ENCODE data around the gene CROCC2. TPM values are rescaled to one million over a fixed set of nuclear protein-coding genes. Genes with fewer than 3 reads are reported as not detected.

The CROCC2 gene
- total RNA-seq, 1 donor from 2014 or later, result not detected

DNA sequence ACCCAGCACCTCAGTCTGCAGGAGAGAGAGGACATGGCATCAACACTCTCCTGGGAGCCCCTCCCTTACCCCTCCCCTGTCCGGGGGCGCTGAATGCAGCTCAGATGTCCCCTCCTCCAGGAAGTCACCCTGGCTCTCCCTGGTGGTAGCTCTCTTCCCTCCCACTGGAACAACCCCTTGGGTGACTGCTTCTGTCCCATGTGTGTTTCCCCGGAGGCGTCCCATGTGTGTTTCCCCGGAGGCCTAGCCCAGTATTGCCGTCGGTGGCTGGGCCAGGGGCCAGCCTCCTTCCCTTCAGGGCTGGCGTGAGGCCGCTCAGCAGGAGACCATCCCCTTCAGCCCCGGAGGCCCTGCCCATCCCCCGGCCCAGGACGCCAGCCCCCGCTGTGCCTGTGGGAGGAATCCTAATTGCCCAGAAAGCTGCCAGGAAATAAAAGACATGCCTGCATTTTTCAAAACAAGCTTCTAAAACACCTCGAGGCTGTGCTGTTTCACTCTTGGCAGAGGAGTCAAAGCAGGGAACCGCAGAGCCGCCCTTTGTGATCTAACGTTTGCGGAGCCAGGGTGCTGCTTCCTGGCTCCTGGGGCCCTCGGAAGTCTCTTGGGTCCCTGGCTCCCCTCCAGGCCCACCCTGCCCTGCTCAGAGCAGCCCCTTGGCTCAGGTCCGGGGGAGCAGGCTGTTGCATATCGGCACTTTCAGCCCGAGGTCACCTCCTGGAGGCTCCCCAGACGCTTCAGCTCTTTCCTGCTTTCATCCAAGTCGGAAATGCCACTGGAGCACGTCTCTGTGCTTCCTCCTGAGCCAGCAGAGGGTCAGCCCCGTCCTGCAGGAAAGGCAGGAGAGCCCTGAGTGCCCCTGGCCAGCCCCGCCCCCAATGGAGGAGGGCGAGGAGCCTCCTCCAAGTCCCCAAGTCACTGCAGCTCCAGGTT is 103.7 kb downstream of the CROCC2 start:
- Mint-ChIP-seq H3K27ac (ENCODE audit: unreplicated experiment) (peak overlapping the region; percentile 48), H3K4me3 (ENCODE audit: unreplicated experiment) (no peak overlapping the region), H3K36me3 (ENCODE audit: low read depth, unreplicated experiment) (peaks cover 4% of the 10 kb centered on the region), H3K27me3 (ENCODE audit: unreplicated experiment) (peaks cover 4% of the 10 kb centered on the region), H3K9me3 (ENCODE audit: unreplicated experiment) (no peaks in the 10 kb centered on the region), H3K4me1 (ENCODE audit: unreplicated experiment) (peaks cover 6% of the 10 kb centered on the region)
- TF ChIP-seq, protein P1, sequence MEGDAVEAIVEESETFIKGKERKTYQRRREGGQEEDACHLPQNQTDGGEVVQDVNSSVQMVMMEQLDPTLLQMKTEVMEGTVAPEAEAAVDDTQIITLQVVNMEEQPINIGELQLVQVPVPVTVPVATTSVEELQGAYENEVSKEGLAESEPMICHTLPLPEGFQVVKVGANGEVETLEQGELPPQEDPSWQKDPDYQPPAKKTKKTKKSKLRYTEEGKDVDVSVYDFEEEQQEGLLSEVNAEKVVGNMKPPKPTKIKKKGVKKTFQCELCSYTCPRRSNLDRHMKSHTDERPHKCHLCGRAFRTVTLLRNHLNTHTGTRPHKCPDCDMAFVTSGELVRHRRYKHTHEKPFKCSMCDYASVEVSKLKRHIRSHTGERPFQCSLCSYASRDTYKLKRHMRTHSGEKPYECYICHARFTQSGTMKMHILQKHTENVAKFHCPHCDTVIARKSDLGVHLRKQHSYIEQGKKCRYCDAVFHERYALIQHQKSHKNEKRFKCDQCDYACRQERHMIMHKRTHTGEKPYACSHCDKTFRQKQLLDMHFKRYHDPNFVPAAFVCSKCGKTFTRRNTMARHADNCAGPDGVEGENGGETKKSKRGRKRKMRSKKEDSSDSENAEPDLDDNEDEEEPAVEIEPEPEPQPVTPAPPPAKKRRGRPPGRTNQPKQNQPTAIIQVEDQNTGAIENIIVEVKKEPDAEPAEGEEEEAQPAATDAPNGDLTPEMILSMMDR (IDR thresholded peaks at IDR 0.05; ENCODE audit: unreplicated experiment), result no peak
- DNase-seq (ENCODE audit: low spot score), result peak; percentile 65

GRCh38 chr2:241010531-241011295 is 104.6 kb downstream of the CROCC2 start:
- no peak overlapping the region for H3K4me3 Mint-ChIP-seq (ENCODE audit: unreplicated experiment)
- H3K36me3 Mint-ChIP-seq (ENCODE audit: low read depth, unreplicated experiment), result no peaks in the 10 kb centered on the region
- TF ChIP-seq, protein P1 (IDR thresholded peaks at IDR 0.05; ENCODE audit: unreplicated experiment), result no peak

DNA sequence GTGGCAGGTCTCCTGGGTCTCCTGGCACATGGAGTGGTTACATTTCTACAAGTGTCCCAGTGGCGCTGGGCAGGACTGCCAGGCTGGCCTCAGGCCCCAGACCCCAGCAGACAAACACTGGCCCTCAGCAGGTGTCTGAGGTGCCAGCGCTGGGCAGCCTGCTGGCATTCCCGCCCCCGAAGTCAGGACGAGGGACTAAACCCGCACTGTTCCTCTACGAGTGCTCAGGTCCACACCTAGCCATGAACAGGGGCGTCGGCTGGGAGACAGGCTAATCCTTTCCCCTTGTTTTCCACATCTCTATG is 105.1 kb downstream of the CROCC2 start:
- H3K36me3 Mint-ChIP-seq (ENCODE audit: low read depth, unreplicated experiment), result no peaks in the 10 kb centered on the region
- H3K9me3 Mint-ChIP-seq (ENCODE audit: unreplicated experiment), result no peaks in the 10 kb centered on the region
- H3K4me1 Mint-ChIP-seq (ENCODE audit: unreplicated experiment), result peaks cover 6% of the 10 kb centered on the region
- peaks cover 4% of the 10 kb centered on the region for H3K27me3 Mint-ChIP-seq (ENCODE audit: unreplicated experiment)
- H3K27ac Mint-ChIP-seq (ENCODE audit: unreplicated experiment), result no peak overlapping the region
- no peak for DNase-seq (ENCODE audit: low spot score)
- no peak overlapping the region for H3K4me3 Mint-ChIP-seq (ENCODE audit: unreplicated experiment)
- TF ChIP-seq, protein P1 (IDR thresholded peaks at IDR 0.05; ENCODE audit: unreplicated experiment), result no peak

More at GRCh38 chr2:241010531-241011295, 104.6 kb downstream of the CROCC2 start:
- Mint-ChIP-seq H3K27ac (ENCODE audit: unreplicated experiment) (no peak overlapping the region), H3K4me1 (ENCODE audit: unreplicated experiment) (peaks cover 6% of the 10 kb centered on the region), H3K27me3 (ENCODE audit: unreplicated experiment) (peaks cover 4% of the 10 kb centered on the region), H3K9me3 (ENCODE audit: unreplicated experiment) (no peaks in the 10 kb centered on the region)
- DNase-seq (ENCODE audit: low spot score), result no peak

GRCh38 chr2:241011751-241012510 is 105.8 kb downstream of the CROCC2 start:
- no peaks in the 10 kb centered on the region for H3K36me3 Mint-ChIP-seq (ENCODE audit: low read depth, unreplicated experiment)
- no peak overlapping the region for H3K4me3 Mint-ChIP-seq (ENCODE audit: unreplicated experiment)
- H3K9me3 Mint-ChIP-seq (ENCODE audit: unreplicated experiment), result no peaks in the 10 kb centered on the region
- no peak overlapping the region for H3K27ac Mint-ChIP-seq (ENCODE audit: unreplicated experiment)
- TF ChIP-seq, protein P1 (IDR thresholded peaks at IDR 0.05; ENCODE audit: unreplicated experiment), result no peak
- H3K4me1 Mint-ChIP-seq (ENCODE audit: unreplicated experiment), result peaks cover 6% of the 10 kb centered on the region
- H3K27me3 Mint-ChIP-seq (ENCODE audit: unreplicated experiment), result peaks cover 3% of the 10 kb centered on the region
- DNase-seq (ENCODE audit: low spot score), result no peak
